ENCODE measurements around the gene CACNA1E.

CACNA1E gene

GRCh38 chr1:181674617-181675016, 191.3 kb downstream of the CACNA1E start:
- in situ Hi-C loops (cut with MboI; ENCODE audit: low sequenced_read_pairs) = no loop called here

DNA sequence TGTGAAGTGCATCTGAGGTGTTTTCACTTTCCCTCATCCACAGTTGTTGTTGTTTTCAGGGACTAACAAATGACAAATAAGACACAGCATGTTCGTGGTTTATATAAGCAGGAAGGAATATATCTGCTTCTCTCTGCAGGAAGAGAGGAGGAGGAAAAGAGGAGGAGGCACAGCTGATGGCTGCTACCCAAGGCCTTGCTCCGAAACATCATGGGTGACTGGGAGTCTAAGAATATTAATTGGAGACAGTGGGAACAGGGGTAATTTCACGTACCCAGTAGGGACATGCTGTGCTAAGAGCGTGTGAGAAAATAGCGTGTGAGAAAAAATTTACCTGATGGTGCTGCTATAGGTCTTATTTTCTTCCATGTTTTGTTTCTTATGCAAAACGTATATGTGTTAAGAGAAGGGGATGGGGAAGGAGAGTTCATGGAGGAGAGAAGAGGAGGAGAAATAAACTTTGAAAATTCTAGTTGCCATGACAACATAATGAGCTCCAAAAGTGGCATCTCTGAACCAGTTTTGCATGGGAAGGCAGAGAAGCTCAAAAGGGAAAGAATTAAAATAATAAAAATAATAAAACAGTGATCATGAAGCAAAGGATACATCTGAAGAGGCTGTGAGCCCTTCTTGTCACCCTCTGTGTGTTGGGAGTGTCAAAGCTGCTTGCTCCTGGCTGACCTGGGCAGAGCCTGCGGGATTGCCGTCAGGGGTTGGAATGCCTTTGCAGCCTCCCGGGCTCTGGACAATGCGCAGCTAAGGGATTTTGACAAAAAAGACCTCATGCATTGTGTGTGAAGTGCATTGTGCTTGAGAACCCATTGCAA, 192.0 kb downstream of the CACNA1E start:
- in situ Hi-C loops (cut with MboI; ENCODE audit: low sequenced_read_pairs) = no loop called here

DNA sequence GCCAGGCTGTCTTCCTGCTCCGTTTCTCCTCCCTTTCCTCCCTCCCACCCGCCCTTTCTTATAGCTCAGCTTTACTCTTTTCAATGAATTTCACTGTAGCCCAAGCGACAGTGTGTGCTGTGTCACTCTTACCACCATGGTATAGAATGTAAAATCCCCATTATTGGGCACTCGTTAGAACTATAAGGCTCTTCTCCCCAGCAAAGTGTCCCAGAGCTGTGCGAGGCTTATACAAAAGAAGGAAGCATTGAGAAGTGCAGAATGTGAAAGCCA, 192.5 kb downstream of the CACNA1E start:
- in situ Hi-C loops (cut with MboI; ENCODE audit: low sequenced_read_pairs) = no loop called here

DNA sequence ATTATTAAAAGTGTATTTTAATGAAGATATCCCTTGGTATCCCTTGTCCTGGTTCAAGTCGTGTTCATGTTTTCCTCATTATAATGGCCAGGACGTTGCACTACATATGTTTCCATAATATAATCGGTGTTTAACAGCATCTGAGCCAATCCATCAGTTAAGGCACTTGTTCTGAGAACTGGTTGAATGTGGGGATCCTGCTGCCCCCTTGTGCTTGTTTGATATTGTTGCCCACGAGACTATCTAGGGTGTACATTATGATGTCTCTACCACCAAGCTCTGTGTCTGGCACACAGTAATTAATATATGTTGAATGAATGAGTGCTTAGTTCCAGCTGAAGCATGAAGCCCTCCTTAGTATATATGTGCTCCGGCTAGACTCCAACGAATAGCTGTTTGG, 193.0 kb downstream of the CACNA1E start:
- in situ Hi-C loops (cut with MboI; ENCODE audit: low sequenced_read_pairs) = no loop called here

- in situ Hi-C loops (cut with MboI; ENCODE audit: low sequenced_read_pairs) = no loop called here
Observed at GRCh38 chr1:181680332-181680731, 197.0 kb downstream of the CACNA1E start.

DNA sequence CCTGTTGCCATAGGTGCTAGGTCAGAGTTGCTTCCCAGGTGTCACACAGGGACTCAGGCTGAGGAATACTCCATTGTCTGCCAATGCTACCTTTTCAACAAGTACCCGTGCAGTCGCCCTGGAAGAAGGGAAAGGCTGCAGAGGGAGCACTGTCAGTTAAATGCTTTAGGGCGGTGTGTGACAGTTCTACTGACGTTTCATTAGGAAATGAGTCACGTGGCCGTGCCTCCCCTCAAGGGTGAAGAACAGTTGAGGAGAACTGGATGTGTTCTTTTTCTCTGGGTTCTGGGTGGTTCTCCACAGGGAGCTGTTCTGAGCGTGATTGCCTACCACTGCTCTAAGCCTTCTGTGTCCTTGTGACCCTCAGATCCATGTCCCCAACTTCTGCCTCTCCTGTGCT, 197.6 kb downstream of the CACNA1E start:
- in situ Hi-C loops (cut with MboI; ENCODE audit: low sequenced_read_pairs) = no loop called here

GRCh38 chr1:181685211-181685610, 201.9 kb downstream of the CACNA1E start:
- in situ Hi-C loops (cut with MboI; ENCODE audit: low sequenced_read_pairs) = no loop called here

DNA sequence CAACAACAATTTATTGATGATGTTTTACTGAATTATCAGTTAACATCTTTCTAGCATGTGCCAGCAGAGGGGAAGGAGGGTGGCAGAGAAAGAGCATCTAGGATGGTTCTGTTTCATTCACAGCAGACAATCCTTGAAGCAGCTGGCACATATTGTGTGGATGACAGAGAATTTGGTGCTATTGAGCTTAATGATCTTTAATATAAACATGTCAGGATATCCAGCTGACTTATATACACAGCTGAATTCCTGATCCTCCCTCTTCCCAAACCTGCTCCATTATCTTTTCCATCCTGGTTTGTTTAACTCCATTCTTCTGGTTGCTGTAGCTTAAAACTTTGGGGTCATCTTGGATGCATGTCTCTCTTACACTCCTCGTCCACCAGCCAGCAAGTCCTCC, 218.6 kb downstream of the CACNA1E start:
- in situ Hi-C loops (cut with MboI; ENCODE audit: low sequenced_read_pairs) = no loop called here

DNA sequence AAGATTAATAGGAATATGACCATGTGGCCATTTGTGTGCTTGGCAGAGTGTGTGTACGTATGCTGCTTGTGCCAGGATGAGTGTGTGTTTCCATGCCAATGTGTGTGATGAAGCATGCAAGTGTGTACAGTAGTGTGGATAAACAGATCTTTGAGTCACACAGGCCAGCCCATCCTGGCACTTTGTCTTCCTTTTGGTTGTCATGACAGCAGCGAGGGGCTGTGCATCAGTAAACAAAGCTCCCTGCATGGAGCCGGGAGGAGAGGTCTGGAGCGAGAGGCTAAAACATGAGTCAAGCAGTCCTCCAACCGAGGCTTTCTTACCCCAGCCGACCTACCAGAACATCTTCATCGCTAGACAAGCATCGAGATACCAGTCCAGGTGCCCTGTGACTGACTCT, 221.2 kb downstream of the CACNA1E start:
- in situ Hi-C loops (cut with MboI; ENCODE audit: low sequenced_read_pairs) = no loop called here

- in situ Hi-C loops (cut with MboI; ENCODE audit: low sequenced_read_pairs) = no loop called here
Observed at GRCh38 chr1:181711820-181712219, 228.5 kb downstream of the CACNA1E start.

DNA sequence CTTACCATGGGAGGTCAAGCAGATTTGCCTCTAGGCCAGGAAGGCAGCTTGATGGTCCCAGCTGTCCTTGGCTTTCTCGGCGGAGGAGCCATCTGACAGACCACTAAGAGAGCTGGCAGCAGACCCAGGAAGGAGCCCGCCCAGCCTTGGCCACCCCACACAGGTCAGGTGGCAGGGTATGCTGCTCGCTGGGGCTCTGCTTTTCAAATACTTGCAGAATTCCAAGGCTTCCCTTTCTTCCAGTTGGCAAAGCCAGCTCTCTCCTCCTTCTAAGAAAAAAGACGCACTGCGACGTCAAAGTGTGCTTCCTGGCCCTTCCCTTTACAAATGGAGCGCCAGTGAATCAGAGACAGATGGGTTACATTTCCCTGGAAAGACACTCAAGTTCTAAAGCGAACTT, 229.4 kb downstream of the CACNA1E start:
- in situ Hi-C loops (cut with MboI; ENCODE audit: low sequenced_read_pairs) = no loop called here

- in situ Hi-C loops (cut with MboI; ENCODE audit: low sequenced_read_pairs) = no loop called here
Observed at GRCh38 chr1:181714428-181714827, 231.1 kb downstream of the CACNA1E start.

DNA sequence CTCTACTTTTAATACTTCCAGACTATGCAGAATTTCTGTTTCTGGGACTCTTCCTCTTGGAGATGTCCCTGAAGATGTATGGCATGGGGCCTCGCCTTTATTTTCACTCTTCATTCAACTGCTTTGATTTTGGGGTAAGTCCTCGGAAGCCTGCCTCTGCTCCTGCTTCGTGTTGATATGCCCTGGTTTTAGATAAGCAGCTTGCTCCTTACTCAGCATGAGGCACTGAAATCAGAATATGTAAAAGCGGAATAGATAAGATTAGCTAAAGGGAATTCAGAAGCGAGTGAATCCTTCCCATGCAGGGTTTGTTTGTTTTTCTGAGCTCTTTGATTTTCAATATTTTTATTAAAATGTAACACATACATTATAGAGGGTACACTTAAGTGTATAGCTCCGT, 234.7 kb downstream of the CACNA1E start:
- in situ Hi-C loops (cut with MboI; ENCODE audit: low sequenced_read_pairs) = no loop called here

DNA sequence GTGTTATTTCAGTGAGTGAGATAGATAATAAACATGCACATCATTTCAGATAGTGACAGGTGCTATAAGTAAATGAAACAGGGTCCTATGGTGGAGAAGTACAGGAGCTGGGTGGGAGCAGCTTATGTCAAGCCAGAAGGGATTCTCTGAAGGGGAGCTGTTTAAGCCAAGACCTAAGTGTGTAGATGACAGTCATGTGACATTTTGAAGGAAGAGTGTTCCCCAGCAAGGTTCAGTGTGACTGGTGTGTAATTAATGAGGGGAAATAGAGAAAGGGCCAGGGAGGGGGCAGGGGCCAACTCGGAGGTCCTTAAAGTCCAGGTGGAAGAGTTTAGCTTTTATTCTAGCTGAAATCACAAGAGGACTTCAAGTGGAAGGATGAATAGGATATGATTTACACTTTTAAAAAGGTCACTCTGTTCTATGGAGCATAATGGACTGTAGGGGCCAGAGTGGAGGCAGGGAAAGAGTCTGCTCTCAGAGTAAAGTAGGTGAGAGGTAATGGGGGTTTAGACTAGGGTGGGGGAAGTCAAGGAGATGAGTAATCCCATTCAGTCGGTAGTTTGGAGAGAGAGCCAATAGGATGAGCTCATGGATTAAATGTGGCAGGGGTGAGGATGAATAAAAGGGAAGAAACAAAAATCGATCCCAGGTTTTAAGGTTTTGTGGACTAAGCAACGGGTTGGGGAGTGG, 243.1 kb downstream of the CACNA1E start:
- in situ Hi-C loops (cut with MboI; ENCODE audit: low sequenced_read_pairs) = no loop called here

DNA sequence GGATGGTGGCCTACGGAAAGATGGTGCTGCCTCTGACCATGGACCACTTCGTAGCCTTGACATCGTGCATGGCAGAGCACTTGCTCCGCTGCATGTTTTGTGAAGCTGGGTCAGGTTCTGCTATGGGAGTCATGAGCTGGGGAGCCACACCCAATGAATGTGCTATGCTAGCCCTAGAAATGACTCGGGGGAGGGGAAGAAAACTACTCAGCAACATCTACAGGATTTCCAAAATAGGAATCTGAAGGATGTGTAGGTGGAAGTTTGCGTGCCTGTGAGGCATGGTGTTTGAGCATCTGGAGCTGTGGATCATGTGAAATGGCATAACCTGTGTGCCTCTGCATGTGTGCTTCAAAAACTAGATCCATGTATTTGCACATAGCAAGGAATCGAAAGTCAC, 247.3 kb downstream of the CACNA1E start:
- in situ Hi-C loops (cut with MboI; ENCODE audit: low sequenced_read_pairs) = no loop called here

GRCh38 chr1:181732218-181732990, 249.1 kb downstream of the CACNA1E start:
- in situ Hi-C loops (cut with MboI; ENCODE audit: low sequenced_read_pairs) = no loop called here

DNA sequence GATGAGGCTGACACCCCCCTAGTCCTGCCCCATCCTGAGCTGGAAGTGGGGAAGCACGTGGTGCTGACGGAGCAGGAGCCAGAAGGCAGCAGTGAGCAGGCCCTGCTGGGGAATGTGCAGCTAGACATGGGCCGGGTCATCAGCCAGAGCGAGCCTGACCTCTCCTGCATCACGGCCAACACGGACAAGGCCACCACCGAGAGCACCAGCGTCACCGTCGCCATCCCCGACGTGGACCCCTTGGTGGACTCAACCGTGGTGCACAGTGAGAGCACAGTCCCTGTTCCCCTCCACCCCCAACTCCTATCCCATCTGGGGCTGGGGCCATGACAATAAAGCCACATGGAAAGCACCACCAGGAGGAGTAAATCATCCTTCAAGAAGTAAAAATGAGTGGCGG, 250.2 kb downstream of the CACNA1E start:
- in situ Hi-C loops (cut with MboI; ENCODE audit: low sequenced_read_pairs) = no loop called here

DNA sequence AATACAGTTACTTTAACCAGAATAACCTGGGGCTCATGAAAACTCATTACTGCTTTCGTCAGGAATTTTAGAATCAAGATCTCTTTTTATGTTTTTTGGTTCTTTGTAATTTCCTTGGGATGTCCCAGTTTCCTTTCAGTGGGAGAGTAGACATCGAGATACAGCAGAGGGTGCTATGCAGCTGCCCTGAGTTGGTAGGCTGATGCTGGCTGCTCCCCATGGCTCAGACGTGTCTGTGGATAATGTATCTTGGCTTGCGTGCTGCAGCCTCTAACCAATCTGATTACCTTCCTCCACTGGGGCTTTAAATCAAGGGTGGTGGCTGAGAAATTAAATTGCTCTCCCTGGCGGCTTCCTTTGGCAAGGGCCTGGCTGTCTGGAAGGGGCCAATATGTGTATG, 253.7 kb downstream of the CACNA1E start:
- in situ Hi-C loops (cut with MboI; ENCODE audit: low sequenced_read_pairs) = no loop called here

DNA sequence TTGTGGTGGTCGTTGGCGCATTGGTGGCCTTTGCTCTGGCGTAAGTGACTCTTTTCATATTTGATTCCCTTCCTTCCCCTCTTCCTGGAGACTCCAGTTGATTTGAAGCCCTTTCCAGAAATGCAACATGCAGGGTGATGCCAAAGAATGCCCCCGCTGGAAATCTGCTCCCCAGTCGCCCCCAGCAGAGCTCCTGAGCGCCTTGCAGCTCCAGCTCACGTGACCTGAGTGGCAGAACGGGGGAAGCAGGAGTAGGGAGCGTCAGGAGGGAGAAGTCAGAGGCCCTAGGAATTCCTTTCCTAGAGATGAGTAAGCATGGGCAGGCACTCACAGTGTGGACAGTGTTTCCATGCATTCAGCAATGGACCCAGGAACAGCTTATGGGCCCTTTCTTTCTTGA, 255.9 kb downstream of the CACNA1E start:
- in situ Hi-C loops (cut with MboI; ENCODE audit: low sequenced_read_pairs) = no loop called here

- in situ Hi-C loops (cut with MboI; ENCODE audit: low sequenced_read_pairs) = no loop called here
Observed at GRCh38 chr1:181742426-181742825, 259.1 kb downstream of the CACNA1E start.

- in situ Hi-C loops (cut with MboI; ENCODE audit: low sequenced_read_pairs) = no loop called here
Observed at GRCh38 chr1:181743878-181744312, 260.6 kb downstream of the CACNA1E start.

- in situ Hi-C loops (cut with MboI; ENCODE audit: low sequenced_read_pairs) = no loop called here
Observed at GRCh38 chr1:181746224-181746623, 262.9 kb downstream of the CACNA1E start.
